KMS-11 (cell line): ENCODE results near the gene NPEPL1.
"Not testable (repeated sequence)": the region's sequence is repeated elsewhere in the genome, so short reads cannot be mapped to it uniquely, and the experiment has no call there.

Experiments
- H2AFZ ChIP-seq: fragments of 200-600 bp; sonication (generic); 2 replicates; pipeline ENCODE4 v1.6.1; 2016; ENCODE audit warnings: antibody characterized with exemption, mixed run types, low read depth
- H3K27ac ChIP-seq: fragments of 200-600 bp; sonication (generic); 2 replicates; pipeline ENCODE4 v1.6.1; 2016; ENCODE audit warnings: mild to moderate bottlenecking, mixed run types
- H3K27me3 ChIP-seq: fragments of 200-600 bp; sonication (generic); 2 replicates; pipeline ENCODE4 v1.6.1; 2017; ENCODE audit warnings: mild to moderate bottlenecking, low read depth, mixed run types, moderate library complexity; ENCODE audit not compliant: insufficient read depth
- H3K36me3 ChIP-seq: fragments of 200-600 bp; sonication (generic); 2 replicates; pipeline ENCODE4 v1.6.1; 2017; ENCODE audit warnings: mild to moderate bottlenecking, mixed run types; ENCODE audit not compliant: insufficient read depth
- H3K4me1 ChIP-seq: fragments of 200-600 bp; sonication (generic); 2 replicates; pipeline ENCODE4 v1.6.1; 2016; ENCODE audit warnings: mild to moderate bottlenecking, low read depth, mixed run types; ENCODE audit not compliant: poor library complexity, severe bottlenecking
- H3K4me2 ChIP-seq: fragments of 200-600 bp; sonication (generic); 2 replicates; pipeline ENCODE4 v1.7.0; 2016; ENCODE audit warnings: mild to moderate bottlenecking, mixed run types
- H3K4me3 ChIP-seq: fragments of 200-600 bp; sonication (generic); IDR thresholded peaks from 2 replicates; pipeline ENCODE4 v1.6.1; 2017; ENCODE audit warnings: low read depth, low read length, mixed read lengths; ENCODE audit not compliant: insufficient read depth
- H3K79me2 ChIP-seq: fragments of 200-600 bp; sonication (generic); 2 replicates; pipeline ENCODE4 v1.6.1; 2016; ENCODE audit warnings: low read depth, mixed run types; ENCODE audit not compliant: insufficient read depth
- H3K9ac ChIP-seq: fragments of 200-600 bp; sonication (generic); 2 replicates; pipeline ENCODE4 v1.6.1; 2016; ENCODE audit warnings: mild to moderate bottlenecking, mixed run types
- H4K20me1 ChIP-seq: fragments of 200-600 bp; sonication (generic); 2 replicates; pipeline ENCODE4 v1.6.1; 2016; ENCODE audit warnings: mild to moderate bottlenecking, mixed run types; ENCODE audit not compliant: insufficient read depth
- TF ChIP-seq, protein P1 (sequence below): fragments of 200-600 bp; sonication (generic); conservative IDR thresholded peaks from 2 replicates; pipeline ENCODE4 v1.6.1; 2017; ENCODE audit warnings: low read depth, mild to moderate bottlenecking, antibody characterized with exemption, low read length, moderate library complexity, mixed read lengths

The NPEPL1 gene

DNA sequence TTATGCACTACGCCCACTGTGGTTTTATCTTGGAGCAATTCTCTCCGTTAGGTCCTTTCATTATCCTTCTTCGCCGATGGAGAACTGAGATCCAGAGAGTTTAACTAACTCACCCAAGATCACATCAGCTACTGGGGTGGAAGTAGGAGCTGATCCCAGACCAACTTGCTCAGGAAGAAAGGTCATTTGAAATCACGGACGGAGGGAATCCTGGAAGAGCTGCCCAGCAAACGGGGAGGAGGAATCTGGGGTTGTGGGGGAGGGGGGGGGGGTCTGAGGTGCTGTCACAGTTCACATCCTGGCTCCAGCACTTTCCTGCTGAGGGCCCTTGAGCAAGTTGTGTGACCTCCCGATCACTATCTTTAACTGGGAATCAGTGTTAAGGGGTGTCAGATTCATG lies 62.0 kb downstream of the NPEPL1 start:
- Histone ChIP-seq H3K4me3 (no peak overlapping the region), H3K4me1 (no peaks in the 10 kb centered on the region), H3K9ac (no peak overlapping the region), H3K27me3 (peaks cover 69% of the 10 kb centered on the region), H3K27ac (no peak overlapping the region), H3K36me3 (no peaks in the 10 kb centered on the region), H2AFZ (no peak overlapping the region), H3K4me2 (no peak overlapping the region), H4K20me1 (no peaks in the 10 kb centered on the region), H3K79me2 (no peaks in the 10 kb centered on the region)
- TF ChIP-seq, protein P1, sequence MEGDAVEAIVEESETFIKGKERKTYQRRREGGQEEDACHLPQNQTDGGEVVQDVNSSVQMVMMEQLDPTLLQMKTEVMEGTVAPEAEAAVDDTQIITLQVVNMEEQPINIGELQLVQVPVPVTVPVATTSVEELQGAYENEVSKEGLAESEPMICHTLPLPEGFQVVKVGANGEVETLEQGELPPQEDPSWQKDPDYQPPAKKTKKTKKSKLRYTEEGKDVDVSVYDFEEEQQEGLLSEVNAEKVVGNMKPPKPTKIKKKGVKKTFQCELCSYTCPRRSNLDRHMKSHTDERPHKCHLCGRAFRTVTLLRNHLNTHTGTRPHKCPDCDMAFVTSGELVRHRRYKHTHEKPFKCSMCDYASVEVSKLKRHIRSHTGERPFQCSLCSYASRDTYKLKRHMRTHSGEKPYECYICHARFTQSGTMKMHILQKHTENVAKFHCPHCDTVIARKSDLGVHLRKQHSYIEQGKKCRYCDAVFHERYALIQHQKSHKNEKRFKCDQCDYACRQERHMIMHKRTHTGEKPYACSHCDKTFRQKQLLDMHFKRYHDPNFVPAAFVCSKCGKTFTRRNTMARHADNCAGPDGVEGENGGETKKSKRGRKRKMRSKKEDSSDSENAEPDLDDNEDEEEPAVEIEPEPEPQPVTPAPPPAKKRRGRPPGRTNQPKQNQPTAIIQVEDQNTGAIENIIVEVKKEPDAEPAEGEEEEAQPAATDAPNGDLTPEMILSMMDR = no peak

DNA sequence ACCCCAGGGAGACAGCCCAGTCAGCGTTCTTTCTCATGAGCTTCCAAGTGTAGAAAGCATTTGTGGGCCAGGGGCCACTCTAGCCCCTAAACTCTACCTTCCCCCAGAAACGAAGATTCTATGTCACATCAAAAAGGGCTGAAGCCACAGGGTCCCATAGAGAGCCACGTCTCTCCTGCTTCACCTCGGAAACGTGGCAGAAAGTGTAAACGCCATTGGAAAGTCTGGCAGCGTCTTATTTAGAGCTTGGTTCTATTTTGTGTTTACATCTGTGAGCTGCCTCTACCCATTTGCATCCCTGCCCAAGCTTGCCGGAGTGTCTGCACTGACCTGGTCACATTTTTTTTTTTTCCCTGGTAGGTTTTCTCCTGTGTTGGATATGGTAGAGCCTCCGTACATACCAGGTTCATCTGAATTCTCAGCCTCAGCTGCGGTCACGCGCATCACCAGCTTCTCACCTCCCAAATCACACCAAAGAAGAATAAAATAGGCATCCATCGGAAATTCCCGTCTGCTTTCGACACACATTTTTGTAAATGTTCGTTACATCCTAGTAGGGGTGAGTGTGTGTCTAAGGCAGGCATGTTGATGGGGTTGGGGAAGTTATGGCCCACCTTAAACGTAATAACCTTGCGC lies 62.6 kb downstream of the NPEPL1 start:
- Histone ChIP-seq H3K4me3 (no peak overlapping the region), H2AFZ (no peak overlapping the region), H4K20me1 (no peaks in the 10 kb centered on the region), H3K27me3 (peaks cover 67% of the 10 kb centered on the region), H3K79me2 (no peaks in the 10 kb centered on the region), H3K27ac (no peak overlapping the region), H3K9ac (no peak overlapping the region), H3K4me2 (no peak overlapping the region), H3K36me3 (no peaks in the 10 kb centered on the region), H3K4me1 (no peaks in the 10 kb centered on the region)
- TF ChIP-seq, protein P1 = no peak

DNA sequence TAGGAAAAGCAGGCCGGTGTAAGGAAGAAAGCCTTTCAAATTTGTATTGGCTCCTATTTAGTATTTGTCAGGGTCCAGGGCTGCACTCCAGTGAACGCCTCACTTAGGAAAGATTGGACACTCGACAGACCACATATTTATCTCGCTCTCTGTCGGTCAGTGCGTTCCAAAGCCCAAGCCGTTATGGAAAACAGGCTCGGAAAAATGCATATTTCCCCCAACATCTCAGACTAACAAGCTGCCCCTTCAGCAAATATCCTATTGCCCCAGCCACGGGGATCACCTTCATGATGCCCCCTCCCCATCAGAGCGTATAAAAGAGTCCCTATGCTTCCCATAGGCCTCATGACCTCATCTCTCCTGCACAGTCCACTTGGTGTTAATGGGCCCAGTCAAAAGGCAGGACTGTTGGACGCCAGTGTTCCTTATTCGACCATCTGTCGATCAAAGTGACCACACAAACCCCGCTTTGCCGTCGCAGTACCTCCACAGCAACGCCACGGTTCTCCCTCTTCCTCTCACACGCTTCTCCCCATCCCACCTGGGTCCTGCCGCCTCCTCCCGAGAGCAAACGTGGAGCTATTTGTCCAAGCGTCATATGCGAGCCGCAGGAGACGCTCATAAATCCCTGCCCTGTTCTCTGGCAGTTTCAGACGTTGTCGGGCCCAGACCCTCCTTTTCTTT lies 63.3 kb downstream of the NPEPL1 start:
- Histone ChIP-seq H4K20me1 (no peaks in the 10 kb centered on the region), H3K9ac (no peak overlapping the region), H3K4me2 (no peak overlapping the region), H3K4me1 (no peaks in the 10 kb centered on the region), H3K4me3 (no peak overlapping the region), H3K27ac (no peak overlapping the region), H3K36me3 (no peaks in the 10 kb centered on the region), H2AFZ (no peak overlapping the region), H3K79me2 (no peaks in the 10 kb centered on the region), H3K27me3 (peaks cover 60% of the 10 kb centered on the region)
- TF ChIP-seq, protein P1 = no peak

DNA sequence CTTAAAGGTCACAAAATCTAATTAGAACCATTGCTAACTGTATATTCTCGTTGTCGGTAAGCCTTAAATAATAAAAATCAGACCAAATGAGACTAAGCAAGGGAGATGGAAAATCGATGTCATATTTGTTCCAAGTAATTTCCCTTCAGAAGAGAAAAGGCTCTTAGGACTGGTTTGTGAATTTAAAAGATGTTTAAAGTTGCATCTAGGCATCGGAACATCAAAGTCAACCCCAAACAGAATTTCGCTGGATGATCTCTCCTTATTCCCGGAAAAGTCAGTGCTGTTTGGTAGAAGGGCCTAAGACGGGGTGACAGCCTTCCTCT lies 63.8 kb downstream of the NPEPL1 start:
- TF ChIP-seq, protein P1 = no peak
- no peak overlapping the region for H3K27ac ChIP-seq
- no peaks in the 10 kb centered on the region for H3K4me1 ChIP-seq
- no peaks in the 10 kb centered on the region for H3K79me2 ChIP-seq
- H2AFZ ChIP-seq = no peak overlapping the region
- no peak overlapping the region for H3K4me2 ChIP-seq
- H3K36me3 ChIP-seq = no peaks in the 10 kb centered on the region
- H3K9ac ChIP-seq = no peak overlapping the region
- no peaks in the 10 kb centered on the region for H4K20me1 ChIP-seq
- H3K4me3 ChIP-seq = no peak overlapping the region
- H3K27me3 ChIP-seq = peaks cover 59% of the 10 kb centered on the region

DNA sequence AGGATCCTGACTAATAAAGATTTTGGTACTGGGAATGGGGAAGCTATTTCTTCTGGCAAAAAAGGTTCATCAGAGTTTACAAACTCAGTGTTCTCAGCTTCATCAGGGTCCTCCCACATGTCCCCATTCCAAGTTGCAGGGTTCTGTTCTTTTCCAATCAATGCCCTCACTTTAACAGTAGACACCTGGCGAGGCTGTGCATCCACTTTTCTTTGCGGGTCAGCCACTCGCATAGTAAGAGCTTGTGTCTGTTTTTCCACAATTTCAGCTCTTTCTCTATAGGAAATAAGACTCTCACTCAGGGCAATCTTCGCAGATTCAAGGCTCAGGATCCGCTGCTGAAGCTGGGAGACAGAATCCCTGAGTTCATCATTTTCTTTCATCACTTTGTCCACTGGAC lies 65.0 kb downstream of the NPEPL1 start:
- not testable (repeated sequence) for H3K36me3 ChIP-seq, H3K9ac ChIP-seq, H3K4me2 ChIP-seq, H3K79me2 ChIP-seq, H3K27ac ChIP-seq, H2AFZ ChIP-seq, H3K4me3 ChIP-seq, H3K4me1 ChIP-seq, H4K20me1 ChIP-seq
- H3K27me3 ChIP-seq = peaks cover 55% of the 10 kb centered on the region
